Limb (tissue), 2 donors: ENCODE results near the gene KRT39.

Experiments used
- DNase-seq, 2 donors: peaks; one replicate each; pipeline ENCODE4 v3.0.0-alpha.2; 2016; ENCODE audit errors: extremely low spot score in 2 of 2

Gene KRT39

GRCh38 chr17:40980596-40980995, 13.8 kb upstream of the KRT39 start:
- peak; percentile 47 to 76 for DNase-seq

GRCh38 chr17:40980117-40980516, 13.4 kb upstream of the KRT39 start:
- DNase-seq = no peak

GRCh38 chr17:40978575-40979151, 11.9 kb upstream of the KRT39 start:
- no peak for DNase-seq

GRCh38 chr17:40975516-40975915, 8.8 kb upstream of the KRT39 start:
- DNase-seq = no peak

- DNase-seq = no peak
These were observed 7.6 kb upstream of the KRT39 start for GRCh38 chr17:40974366-40974765.

GRCh38 chr17:40967582-40967981, 834 bp upstream of the KRT39 start:
- DNase-seq = no peak

GRCh38 chr17:40963838-40964237, 2.9 kb downstream of the KRT39 start:
- DNase-seq = no peak

GRCh38 chr17:40962059-40962561, 4.6 kb downstream of the KRT39 start:
- no peak for DNase-seq

- DNase-seq = no peak
These were observed 5.2 kb downstream of the KRT39 start for GRCh38 chr17:40961591-40961990.

GRCh38 chr17:40960144-40960543, 6.6 kb downstream of the KRT39 start:
- DNase-seq = no peak

GRCh38 chr17:40958086-40958953, 8.4 kb downstream of the KRT39 start:
- DNase-seq = no peak

- no peak for DNase-seq
These were observed 10.1 kb downstream of the KRT39 start for GRCh38 chr17:40956401-40957254.

- no peak for DNase-seq
These were observed 12.9 kb downstream of the KRT39 start for GRCh38 chr17:40953881-40954280.

GRCh38 chr17:40952661-40953060, 14.1 kb downstream of the KRT39 start:
- no peak for DNase-seq

GRCh38 chr17:40952154-40952553, 14.6 kb downstream of the KRT39 start:
- no peak for DNase-seq

GRCh38 chr17:40951011-40951622, 15.6 kb downstream of the KRT39 start:
- no peak for DNase-seq

GRCh38 chr17:40950176-40950575, 16.6 kb downstream of the KRT39 start:
- DNase-seq = no peak

GRCh38 chr17:40949418-40949817, 17.3 kb downstream of the KRT39 start:
- DNase-seq = peak; percentile 48 to 57

- no peak for DNase-seq
These were observed 18.8 kb downstream of the KRT39 start for GRCh38 chr17:40947929-40948328.

- no peak for DNase-seq
These were observed 21.3 kb downstream of the KRT39 start for GRCh38 chr17:40945414-40945813.

- no peak for DNase-seq
These were observed 22.2 kb downstream of the KRT39 start for GRCh38 chr17:40944531-40944930.
